Central memory CD8-positive, alpha-beta T cell (primary cell): ENCODE data around the gene GSTP1.
"Not testable (repeated sequence)": the region's sequence is repeated elsewhere in the genome, so short reads cannot be mapped to it uniquely, and the experiment has no call there.

Source experiments
- ATAC-seq: fragments of 150-1000 bp; cut with Tn5 transposase; replicated peaks from 2 replicates; pipeline ENCODE4 v1.10.0; 2022; ENCODE audit warnings: mild to moderate bottlenecking, moderate FRiP score, moderate number of reproducible peaks; ENCODE audit not compliant: poor library complexity, severe bottlenecking; ENCODE audit errors: extremely low read depth
- DNase-seq, 2 donors: peaks; one replicate each; pipeline ENCODE4 v3.0.0; 2021; ENCODE audit warnings: low spot score in 2 of 2
- H3K27ac Mint-ChIP-seq: one replicate; pipeline ENCODE4 v1.8.0; 2022; ENCODE audit warnings: low read depth, mild to moderate bottlenecking, moderate library complexity, mixed read lengths
- H3K27me3 Mint-ChIP-seq: one replicate; pipeline ENCODE4 v1.8.0; 2022; ENCODE audit warnings: mixed read lengths
- H3K36me3 Mint-ChIP-seq: one replicate; pipeline ENCODE4 v1.8.0; 2022; ENCODE audit warnings: mild to moderate bottlenecking, moderate library complexity, mixed read lengths; ENCODE audit not compliant: insufficient read depth
- H3K4me1 Mint-ChIP-seq: one replicate; pipeline ENCODE4 v1.8.0; 2022; ENCODE audit warnings: mixed read lengths
- H3K4me3 Mint-ChIP-seq: one replicate; pipeline ENCODE4 v1.8.0; 2022; ENCODE audit warnings: mild to moderate bottlenecking, moderate library complexity, mixed read lengths
- H3K9me3 Mint-ChIP-seq: one replicate; pipeline ENCODE4 v1.8.0; 2022; ENCODE audit warnings: mixed read lengths

The GSTP1 gene

DNA sequence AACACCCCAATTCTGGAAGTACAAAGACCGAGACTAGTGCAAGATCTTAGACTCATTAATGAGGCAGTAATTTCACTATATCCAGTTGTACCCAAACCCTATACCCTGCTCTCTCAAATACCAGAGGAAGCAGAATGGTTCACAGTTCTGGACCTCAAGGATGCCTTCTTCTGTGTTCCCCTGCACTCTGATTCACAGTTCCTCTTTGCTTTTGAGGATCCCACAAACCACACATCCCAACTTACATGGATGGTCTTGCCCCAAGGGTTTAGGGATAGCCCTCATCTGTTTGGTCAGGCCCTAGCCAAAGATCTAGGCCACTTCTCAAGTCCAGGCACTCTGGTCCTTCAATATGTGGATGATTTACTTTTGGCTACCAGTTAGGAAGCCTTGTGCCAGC, 40.2 kb downstream of the GSTP1 start:
- not testable (repeated sequence) for H3K9me3 Mint-ChIP-seq, H3K36me3 Mint-ChIP-seq, H3K4me1 Mint-ChIP-seq, H3K4me3 Mint-ChIP-seq, H3K27me3 Mint-ChIP-seq, H3K27ac Mint-ChIP-seq, ATAC-seq, DNase-seq

DNA sequence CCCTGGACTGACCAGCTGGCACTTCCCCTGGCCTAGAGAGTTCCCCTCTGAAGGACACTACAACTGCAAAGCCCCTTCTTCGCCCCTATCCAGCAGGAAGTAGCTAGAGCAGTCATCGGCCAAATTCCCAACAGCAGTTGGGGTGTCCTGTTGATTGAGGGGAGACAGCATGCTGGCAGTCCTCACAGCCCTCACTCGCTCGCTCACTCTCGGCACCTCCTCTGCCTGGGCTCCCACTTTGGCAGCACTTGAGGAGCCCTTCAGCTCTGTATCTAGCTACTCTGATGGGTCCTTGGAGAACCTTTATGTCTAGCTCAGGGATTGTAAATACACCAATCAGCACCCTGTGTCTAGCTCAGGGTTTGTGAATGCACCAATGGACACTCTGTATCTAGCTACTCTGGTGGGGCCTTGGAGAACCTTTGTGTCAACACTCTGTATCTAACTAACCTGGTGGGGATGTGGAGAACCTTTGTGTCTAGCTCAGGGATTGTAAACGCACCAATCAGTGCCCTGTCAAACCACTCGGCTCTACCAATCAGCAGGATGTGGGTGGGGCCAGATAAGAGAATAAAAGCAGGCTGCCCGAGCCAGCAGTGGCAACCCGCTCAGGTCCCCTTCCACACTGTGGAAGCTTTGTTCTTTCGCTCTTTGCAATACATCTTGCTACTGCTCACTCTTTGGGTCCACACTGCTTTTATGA, 42.7 kb downstream of the GSTP1 start:
- ATAC-seq, H3K27ac Mint-ChIP-seq, H3K4me3 Mint-ChIP-seq, H3K9me3 Mint-ChIP-seq, H3K27me3 Mint-ChIP-seq, DNase-seq, H3K36me3 Mint-ChIP-seq: not testable (repeated sequence)
- peaks cover 12% of the 10 kb centered on the region for H3K4me1 Mint-ChIP-seq

DNA sequence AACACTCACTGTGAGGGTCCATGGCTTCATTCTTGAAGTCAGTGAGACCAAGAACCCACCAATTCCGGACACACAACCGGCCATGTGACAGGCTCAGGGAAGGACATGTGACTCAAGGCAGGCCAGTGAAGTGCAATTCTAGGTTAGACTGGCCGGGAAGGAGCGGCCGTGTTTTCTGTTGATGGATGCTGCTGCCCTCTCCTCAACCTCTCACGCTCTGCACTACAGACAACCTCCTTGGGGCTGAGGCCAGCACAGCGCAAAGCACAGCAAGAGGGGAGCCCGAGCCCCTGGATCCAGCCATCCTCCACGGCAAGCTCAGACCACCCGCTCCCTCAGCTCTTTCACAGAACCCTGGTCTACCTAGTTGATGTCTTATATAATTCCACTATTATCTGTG, 43.4 kb downstream of the GSTP1 start:
- H3K36me3 Mint-ChIP-seq: peaks cover 3% of the 10 kb centered on the region
- no peak overlapping the region for H3K4me3 Mint-ChIP-seq
- DNase-seq: no peak
- H3K27me3 Mint-ChIP-seq: no peaks in the 10 kb centered on the region
- no peak for ATAC-seq
- H3K4me1 Mint-ChIP-seq: peaks cover 13% of the 10 kb centered on the region
- no peaks in the 10 kb centered on the region for H3K9me3 Mint-ChIP-seq
- H3K27ac Mint-ChIP-seq: peak overlapping the region; percentile 58

DNA sequence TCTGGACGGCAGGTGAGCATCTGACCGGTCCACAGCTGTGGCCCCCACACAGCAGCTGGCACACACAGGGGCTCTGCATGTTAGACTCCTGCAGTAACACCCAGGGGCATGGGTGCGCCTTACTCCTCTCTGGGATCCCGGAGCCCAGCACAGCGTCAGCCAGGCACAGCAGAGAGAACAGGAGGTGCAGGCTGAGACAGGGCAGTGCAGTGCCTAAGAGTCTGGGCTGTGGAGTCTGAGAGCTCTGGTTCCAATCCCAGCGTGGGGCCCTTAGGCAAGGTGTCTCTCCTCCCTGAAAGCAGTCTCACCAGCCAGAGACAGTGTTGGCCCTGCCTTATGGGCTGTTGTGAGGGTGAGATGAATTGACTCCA, 43.8 kb downstream of the GSTP1 start:
- ATAC-seq (no peak), DNase-seq (no peak)
- no peak overlapping the region for H3K4me3 Mint-ChIP-seq
- H3K4me1 Mint-ChIP-seq: peaks cover 13% of the 10 kb centered on the region
- no peaks in the 10 kb centered on the region for H3K27me3 Mint-ChIP-seq
- no peaks in the 10 kb centered on the region for H3K9me3 Mint-ChIP-seq
- H3K36me3 Mint-ChIP-seq: peaks cover 3% of the 10 kb centered on the region
- peak overlapping the region; percentile 58 for H3K27ac Mint-ChIP-seq

DNA sequence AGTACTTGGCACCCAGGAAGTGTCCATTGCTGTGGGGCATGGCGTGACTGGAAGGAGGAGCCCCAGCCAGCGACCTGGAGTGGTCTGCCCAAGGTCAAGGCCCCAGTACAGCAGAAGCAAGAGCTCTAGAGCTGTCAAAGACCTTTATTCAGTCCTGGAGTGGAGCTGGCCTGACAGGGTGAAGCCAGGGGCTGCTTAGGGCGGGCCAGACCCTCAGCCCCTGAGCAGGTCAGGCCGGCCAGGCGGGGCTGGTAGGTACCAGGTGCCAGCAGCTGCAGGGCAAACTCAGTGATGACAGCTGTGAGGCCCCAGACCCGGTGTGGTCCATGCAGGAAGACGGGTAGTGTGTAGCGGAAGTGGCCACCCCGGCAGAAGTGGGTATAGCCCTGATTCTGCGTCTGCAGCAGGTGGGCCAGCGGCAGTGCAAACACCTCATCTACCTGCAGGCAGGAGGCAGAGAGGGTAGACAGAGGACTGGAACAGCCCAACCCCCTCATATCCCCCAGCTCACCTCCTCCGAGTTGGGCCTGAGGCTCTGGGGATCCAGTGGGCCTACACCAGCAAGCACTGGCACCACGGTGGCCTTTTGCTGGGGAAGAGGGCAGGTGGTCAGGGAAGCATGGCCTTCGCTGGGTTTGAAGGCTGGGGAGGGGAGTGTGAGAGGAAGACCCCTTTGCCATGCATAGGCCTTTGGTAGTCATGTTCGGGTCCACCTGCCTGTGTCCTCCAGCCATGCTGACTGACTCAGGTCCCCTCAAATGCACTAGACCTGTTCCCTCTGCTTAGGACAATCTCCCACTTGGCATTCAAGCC, 44.4 kb downstream of the GSTP1 start:
- H3K4me3 Mint-ChIP-seq: no peak overlapping the region
- DNase-seq (no peak), ATAC-seq (no peak)
- peaks cover 13% of the 10 kb centered on the region for H3K4me1 Mint-ChIP-seq
- no peaks in the 10 kb centered on the region for H3K27me3 Mint-ChIP-seq
- H3K27ac Mint-ChIP-seq: no peak overlapping the region
- peaks cover 3% of the 10 kb centered on the region for H3K36me3 Mint-ChIP-seq
- H3K9me3 Mint-ChIP-seq: no peaks in the 10 kb centered on the region

DNA sequence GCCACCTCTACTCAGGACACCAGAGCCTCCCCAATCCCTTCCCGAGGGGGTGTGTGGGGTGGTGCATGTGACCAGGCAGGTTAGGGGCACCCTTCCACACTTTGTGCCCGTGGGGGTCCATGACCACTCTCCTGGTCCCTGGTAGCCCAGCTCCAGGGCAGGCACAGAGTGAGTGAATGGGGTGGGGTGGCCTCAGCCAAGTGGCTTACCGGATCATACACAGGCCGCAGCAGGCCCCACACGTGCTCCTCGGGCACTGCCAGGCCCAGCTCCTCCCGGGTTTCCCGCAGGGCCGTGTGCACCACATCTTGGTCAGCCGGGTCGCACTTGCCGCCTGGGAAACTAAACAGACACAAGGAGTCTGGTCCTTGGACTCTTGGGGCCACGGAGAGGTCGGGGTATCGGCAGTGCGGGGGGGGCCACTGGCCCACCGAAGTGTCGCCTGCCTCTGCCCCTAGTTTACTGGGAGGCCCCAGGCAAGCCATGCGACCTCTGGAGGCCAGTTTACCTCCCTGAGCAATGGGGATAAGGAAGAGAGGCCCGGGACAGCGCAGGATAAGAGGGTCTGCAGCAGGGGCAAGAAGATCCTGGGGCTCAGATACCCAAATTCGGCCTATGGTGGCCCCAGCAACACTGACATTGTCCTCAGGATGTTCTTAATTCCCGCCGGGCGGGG, 45.2 kb downstream of the GSTP1 start:
- H3K27me3 Mint-ChIP-seq: no peaks in the 10 kb centered on the region
- peak overlapping the region; percentile 61 for H3K27ac Mint-ChIP-seq
- H3K9me3 Mint-ChIP-seq: no peaks in the 10 kb centered on the region
- peaks cover 3% of the 10 kb centered on the region for H3K36me3 Mint-ChIP-seq
- no peak for DNase-seq
- H3K4me1 Mint-ChIP-seq: peaks cover 13% of the 10 kb centered on the region
- ATAC-seq: no peak
- peak overlapping the region; percentile 87 for H3K4me3 Mint-ChIP-seq

DNA sequence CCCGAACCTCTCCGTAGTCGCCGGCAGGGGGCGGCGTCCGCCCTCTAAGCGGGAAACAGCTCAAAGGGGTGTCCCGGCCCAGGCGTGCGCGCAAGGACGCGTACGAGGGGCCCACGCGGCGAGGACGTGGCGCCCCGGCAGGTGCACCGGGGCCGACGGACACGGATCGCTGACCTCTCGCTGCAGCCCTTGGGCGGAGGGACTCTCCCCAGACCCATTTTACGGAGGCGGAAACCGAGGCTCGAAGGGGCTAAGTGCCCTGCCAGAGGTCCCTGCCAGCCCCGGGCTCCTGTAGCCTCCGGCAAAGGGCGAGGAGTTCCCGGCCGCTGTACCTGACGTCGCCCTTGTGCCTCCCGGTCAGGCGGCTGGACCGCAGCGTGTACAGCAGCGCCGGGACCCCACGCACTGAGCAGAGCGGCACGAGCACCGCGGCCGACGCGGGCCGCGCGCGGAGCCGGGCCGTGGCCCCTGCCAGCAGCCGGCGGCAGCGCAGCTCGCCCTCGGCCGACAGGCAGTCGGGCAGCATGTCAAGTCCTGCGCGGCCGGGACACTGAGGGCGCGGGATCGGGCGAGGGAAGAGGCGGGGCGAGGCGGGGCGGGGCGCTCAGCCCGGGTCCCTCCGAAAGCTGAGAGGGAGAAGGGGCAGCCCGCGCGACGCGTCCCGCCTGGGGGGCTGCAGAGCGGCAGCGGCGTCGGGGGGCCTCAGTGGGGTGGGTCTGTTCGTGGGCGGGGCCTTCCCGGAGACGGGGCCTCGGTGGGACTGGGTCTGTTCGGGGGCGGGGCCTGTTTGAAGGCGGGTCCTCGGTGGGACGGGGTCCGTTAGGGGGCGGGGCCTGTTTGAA, 46.0 kb downstream of the GSTP1 start, which contains the start of gene NUDT8:
Gene NUDT8 (minus strand): TSS at position 552 of the 842 bp plus-strand sequence. CDS start 26 bp downstream, at position 526.
- Mint-ChIP-seq H3K9me3 (no peaks in the 10 kb centered on the region), H3K27me3 (no peaks in the 10 kb centered on the region), H3K36me3 (peaks cover 3% of the 10 kb centered on the region), H3K27ac (peak within 1 kb of the TSS; percentile 87), H3K4me1 (peaks cover 13% of the 10 kb centered on the region), H3K4me3 (peak within 1 kb of the TSS; percentile 87)
- DNase-seq (peak; percentile 84 to 90), ATAC-seq (peak; percentile 73)

DNA sequence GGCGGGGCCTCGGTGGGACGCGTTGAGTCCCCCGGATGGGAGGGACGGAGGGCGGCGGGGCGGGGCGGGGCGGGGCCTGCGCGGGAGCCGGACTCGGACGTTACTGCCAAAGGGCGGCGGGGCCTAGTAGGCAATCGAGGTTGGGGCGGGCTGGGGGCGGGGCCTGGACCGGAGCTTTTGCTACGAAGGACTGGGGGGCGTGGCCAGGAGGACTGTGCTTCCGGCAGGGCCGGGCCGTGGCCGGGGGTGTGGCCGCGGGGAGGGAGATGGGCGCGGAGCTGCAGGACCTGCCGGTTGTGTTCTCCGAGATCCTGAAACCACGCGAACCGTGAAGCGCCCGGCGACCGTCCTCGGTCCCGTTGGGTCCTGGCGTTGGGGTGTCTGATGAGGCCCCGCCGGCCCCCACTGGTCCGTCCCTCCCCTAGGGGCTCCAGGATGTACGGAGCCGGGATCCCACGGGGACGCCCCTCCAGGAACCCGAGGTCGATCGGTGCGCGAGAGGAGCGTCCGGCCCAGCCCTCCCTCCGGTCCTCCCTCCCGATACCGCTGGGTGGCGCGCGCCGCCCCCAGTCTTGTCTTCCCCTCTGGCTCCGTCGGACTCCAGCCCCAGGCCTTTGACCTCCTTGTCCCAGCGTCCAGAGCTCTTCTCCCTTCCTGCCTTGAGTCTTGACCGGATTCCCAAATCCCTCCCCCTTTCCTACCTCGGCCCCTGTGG, 46.8 kb downstream of the GSTP1 start:
- peak overlapping the region; percentile 87 for H3K27ac Mint-ChIP-seq
- DNase-seq (peak; percentile 87 to 90), ATAC-seq (peak; percentile 66)
- H3K4me1 Mint-ChIP-seq: peaks cover 13% of the 10 kb centered on the region
- no peaks in the 10 kb centered on the region for H3K27me3 Mint-ChIP-seq
- H3K36me3 Mint-ChIP-seq: peaks cover 3% of the 10 kb centered on the region
- H3K9me3 Mint-ChIP-seq: no peaks in the 10 kb centered on the region
- peak overlapping the region; percentile 87 for H3K4me3 Mint-ChIP-seq

DNA sequence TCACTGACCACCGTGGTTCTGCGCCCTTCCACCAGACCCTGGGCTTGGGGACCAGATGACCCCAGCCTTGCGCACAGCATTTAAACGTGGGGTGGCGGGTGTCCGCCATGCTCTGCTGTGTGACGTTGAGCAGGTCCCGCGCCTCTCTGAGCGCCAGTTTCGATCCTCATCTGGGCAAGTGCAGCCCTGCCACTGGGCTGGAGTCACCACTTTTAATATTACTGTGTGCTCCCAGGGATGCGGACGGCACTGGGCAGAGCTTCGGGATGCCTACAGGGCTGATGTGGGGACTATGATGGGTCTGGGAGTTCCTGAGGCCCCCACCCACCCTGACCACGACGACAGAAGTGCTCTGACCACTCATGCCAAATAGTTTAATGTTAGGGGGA, 47.3 kb downstream of the GSTP1 start:
- ATAC-seq (no peak), DNase-seq (no peak)
- peaks cover 3% of the 10 kb centered on the region for H3K36me3 Mint-ChIP-seq
- H3K27me3 Mint-ChIP-seq: no peaks in the 10 kb centered on the region
- peaks cover 13% of the 10 kb centered on the region for H3K4me1 Mint-ChIP-seq
- H3K27ac Mint-ChIP-seq: peak overlapping the region; percentile 87
- peak overlapping the region; percentile 87 for H3K4me3 Mint-ChIP-seq
- H3K9me3 Mint-ChIP-seq: no peaks in the 10 kb centered on the region

DNA sequence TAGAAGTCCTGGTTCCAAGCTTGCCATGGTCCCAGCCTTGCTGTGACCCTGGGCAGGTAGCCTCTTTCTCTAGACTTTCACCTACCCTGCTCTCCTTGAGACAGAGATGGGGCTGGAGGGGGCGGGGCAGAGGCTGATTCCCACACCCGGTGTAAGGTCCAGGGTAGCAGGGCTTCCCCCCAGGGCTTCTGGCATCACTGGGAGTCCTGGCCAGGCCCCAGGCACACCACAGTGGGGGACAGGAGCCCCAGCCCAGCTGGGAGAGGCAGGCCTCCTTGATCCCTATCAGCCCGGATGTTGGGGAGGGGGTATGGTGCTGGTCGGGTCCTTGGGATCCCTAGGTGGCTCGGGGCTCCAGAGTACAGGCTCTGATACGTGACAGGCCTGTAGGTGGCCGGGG, 47.8 kb downstream of the GSTP1 start:
- Mint-ChIP-seq H3K9me3 (no peaks in the 10 kb centered on the region), H3K27ac (no peak overlapping the region), H3K4me3 (peak overlapping the region; percentile 87), H3K4me1 (peaks cover 13% of the 10 kb centered on the region), H3K27me3 (no peaks in the 10 kb centered on the region), H3K36me3 (peaks cover 3% of the 10 kb centered on the region)
- no peak for DNase-seq
- no peak for ATAC-seq

DNA sequence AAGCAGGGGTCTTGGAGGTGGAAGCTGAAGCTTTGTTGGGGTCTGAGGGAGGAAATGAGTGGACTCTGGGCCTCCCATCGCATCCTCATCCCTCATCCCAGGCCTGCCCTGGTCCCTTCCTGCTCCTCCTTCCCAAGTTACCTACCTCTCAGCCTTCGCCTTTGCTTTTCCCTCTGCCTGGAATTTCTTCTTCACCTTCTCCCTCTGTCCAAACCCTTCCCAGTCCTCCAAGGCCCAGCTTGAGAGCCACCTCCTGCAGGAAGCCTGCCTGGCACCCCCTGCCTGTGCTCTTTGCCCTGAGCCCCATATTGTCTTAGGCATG, 48.2 kb downstream of the GSTP1 start:
- Mint-ChIP-seq H3K4me3 (peak overlapping the region; percentile 54), H3K36me3 (peaks cover 3% of the 10 kb centered on the region), H3K27me3 (no peaks in the 10 kb centered on the region), H3K27ac (no peak overlapping the region), H3K9me3 (no peaks in the 10 kb centered on the region), H3K4me1 (peaks cover 13% of the 10 kb centered on the region)
- DNase-seq (no peak), ATAC-seq (no peak)
